IPS-NIHi11 (cell line): ENCODE results near the gene METTL16.

Experiments used
- DNase-seq: peaks from one replicate; pipeline ENCODE4 v3.0.0; 2012; ENCODE audit warnings: mixed read lengths, low spot score

METTL16 gene

GRCh38 chr17:2380226-2380922, 131.3 kb downstream of the METTL16 start:
- DNase-seq, result no peak

- DNase-seq, result no peak
Measured at GRCh38 chr17:2379489-2380225, 132.0 kb downstream of the METTL16 start.

- no peak for DNase-seq
Measured at GRCh38 chr17:2378905-2379304, 132.8 kb downstream of the METTL16 start.

GRCh38 chr17:2377659-2378058, 134.0 kb downstream of the METTL16 start:
- no peak for DNase-seq

GRCh38 chr17:2376107-2376506, 135.6 kb downstream of the METTL16 start:
- DNase-seq, result no peak

- no peak for DNase-seq
Measured at GRCh38 chr17:2375406-2375805, 136.3 kb downstream of the METTL16 start.

- DNase-seq, result no peak
Measured at GRCh38 chr17:2374549-2375285, 137.0 kb downstream of the METTL16 start.

- DNase-seq, result no peak
Measured at GRCh38 chr17:2373179-2373578, 138.5 kb downstream of the METTL16 start.

- no peak for DNase-seq
Measured at GRCh38 chr17:2372681-2373080, 139.0 kb downstream of the METTL16 start.

GRCh38 chr17:2372180-2372579, 139.5 kb downstream of the METTL16 start:
- peak; percentile 29 for DNase-seq

- DNase-seq, result no peak
Measured at GRCh38 chr17:2371183-2372130, 140.2 kb downstream of the METTL16 start.

- DNase-seq, result no peak
Measured at GRCh38 chr17:2370211-2370589, 141.5 kb downstream of the METTL16 start.

- peak; percentile 80 for DNase-seq
Measured at GRCh38 chr17:2369551-2370210, 142.0 kb downstream of the METTL16 start.

GRCh38 chr17:2369039-2369438, 142.6 kb downstream of the METTL16 start:
- no peak for DNase-seq

- no peak for DNase-seq
Measured at GRCh38 chr17:2368359-2368758, 143.3 kb downstream of the METTL16 start.

GRCh38 chr17:2366747-2367494, 144.8 kb downstream of the METTL16 start:
- DNase-seq, result peak; percentile 69
